DND-41 (cell line): ENCODE measurements around the gene TSKS.

Source experiments
- EZH2 ChIP-seq: IDR thresholded peaks from 3 replicates; pipeline ENCODE4 v1.6.1; 2012; ENCODE audit warnings: borderline replicate concordance, low read depth, mild to moderate bottlenecking, moderate library complexity, low read length, inconsistent platforms; ENCODE audit not compliant: severe bottlenecking
- TF ChIP-seq, protein P1 (sequence below): IDR thresholded peaks from 2 replicates; pipeline ENCODE4 v1.5.1; 2012; ENCODE audit warnings: borderline replicate concordance, low read length, moderate library complexity, mild to moderate bottlenecking; ENCODE audit not compliant: poor library complexity, severe bottlenecking; ENCODE audit errors: extremely low read depth

DNA sequence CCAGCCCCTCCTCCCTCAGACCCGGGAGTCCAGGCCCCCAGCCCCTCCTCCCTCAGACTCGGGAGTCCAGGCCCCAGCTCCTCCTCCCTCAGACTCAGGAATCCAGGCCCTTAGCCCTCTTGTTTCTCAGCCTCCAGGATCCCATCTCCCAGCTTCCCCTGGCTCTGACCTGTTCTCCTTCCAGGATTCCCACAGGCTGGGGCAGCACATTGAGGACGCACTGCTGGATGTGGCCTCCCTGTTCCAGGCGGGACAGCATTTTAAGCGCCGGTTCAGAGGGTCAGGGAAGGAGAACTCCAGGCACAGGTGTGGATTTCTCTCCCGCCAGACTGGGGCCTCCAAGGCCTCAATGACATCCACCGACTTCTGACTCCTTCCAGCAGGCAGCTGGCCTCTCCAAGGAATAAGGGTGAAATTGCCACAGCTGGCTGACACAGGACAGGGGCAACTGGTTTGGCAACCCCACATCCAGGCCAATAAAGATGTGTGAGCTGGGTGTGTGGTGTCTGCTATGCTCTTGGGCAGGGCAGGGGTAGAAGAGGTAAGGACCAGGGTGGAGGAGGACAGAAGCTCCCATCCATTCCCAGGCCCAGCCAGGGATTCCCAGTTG lies 49.8 kb downstream of the TSKS start:
- TF ChIP-seq, protein P1, sequence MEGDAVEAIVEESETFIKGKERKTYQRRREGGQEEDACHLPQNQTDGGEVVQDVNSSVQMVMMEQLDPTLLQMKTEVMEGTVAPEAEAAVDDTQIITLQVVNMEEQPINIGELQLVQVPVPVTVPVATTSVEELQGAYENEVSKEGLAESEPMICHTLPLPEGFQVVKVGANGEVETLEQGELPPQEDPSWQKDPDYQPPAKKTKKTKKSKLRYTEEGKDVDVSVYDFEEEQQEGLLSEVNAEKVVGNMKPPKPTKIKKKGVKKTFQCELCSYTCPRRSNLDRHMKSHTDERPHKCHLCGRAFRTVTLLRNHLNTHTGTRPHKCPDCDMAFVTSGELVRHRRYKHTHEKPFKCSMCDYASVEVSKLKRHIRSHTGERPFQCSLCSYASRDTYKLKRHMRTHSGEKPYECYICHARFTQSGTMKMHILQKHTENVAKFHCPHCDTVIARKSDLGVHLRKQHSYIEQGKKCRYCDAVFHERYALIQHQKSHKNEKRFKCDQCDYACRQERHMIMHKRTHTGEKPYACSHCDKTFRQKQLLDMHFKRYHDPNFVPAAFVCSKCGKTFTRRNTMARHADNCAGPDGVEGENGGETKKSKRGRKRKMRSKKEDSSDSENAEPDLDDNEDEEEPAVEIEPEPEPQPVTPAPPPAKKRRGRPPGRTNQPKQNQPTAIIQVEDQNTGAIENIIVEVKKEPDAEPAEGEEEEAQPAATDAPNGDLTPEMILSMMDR = no peak
- TF ChIP-seq EZH2 = no peak
